K562 (cell line): ENCODE data around the gene IL17REL. TPM values are rescaled to one million over a fixed set of nuclear protein-coding genes. Genes with fewer than 3 reads are reported as not detected.

Experiments used
- ATAC-seq: fragments of 200-7000 bp; cut with Tn5 transposase; 3 replicates; pipeline ENCODE4 v1.9.1; 2020; ENCODE audit warnings: moderate library complexity
- BruUV-seq: library from RNA; stranded (reverse); fragments of 400-500 nt; replicated peaks from 2 replicates; lab custom pipeline; 2021; lab: Mats Ljungman, UMichigan
- CTCF ChIA-PET: fragments of 300-600 bp; formaldehyde crosslinking; extraction: SDS; loops from one replicate; lab custom pipeline; 2021; ENCODE audit warnings: low intra/inter-chr PET ratio; lab: Yijun Ruan, JAX
- POLR2A ChIA-PET: fragments of 300-600, 350-650 bp; sonication (Branson Sonifier 250); formaldehyde crosslinking; extraction: SDS; loops from one replicate; lab custom pipeline; 2021; ENCODE audit warnings: antibody characterized with exemption, inconsistent platforms; lab: Yijun Ruan, JAX
- DNase-seq, 4 experiments: peaks; one replicate each; pipeline versions ENCODE4 v3.0.0 to v3.0.0-alpha.2; 2011 to 2018; ENCODE audit warnings: low spot score in 3 of 4, mixed read lengths in 3 of 4; ENCODE audit errors: extremely low read depth in 1 of 4
- FAIRE-seq: peaks from 2 replicates; lab custom pipeline; 2011; peaks lifted over from hg19 to GRCh38; lab: Jason Lieb, UNC
- H2AFZ ChIP-seq: 2 replicates; pipeline ENCODE4 v1.6.0; 2011; ENCODE audit warnings: low read depth, low read length, control low read depth, inconsistent platforms
- H3K27ac ChIP-seq: fragments of 200-600 bp; 3 replicates; pipeline ENCODE4 v1.8.0; 2011; ENCODE audit warnings: low read depth, mild to moderate bottlenecking, control low read depth, inconsistent platforms, low read length, moderate library complexity, mixed read lengths; ENCODE audit errors: extremely low read depth
- H3K27me3 ChIP-seq, 2 experiments: fragments of 300-600 bp in 1 of 2; 2 replicates in 1 of 2; 3 replicates in 1 of 2; pipeline versions ENCODE4 v1.6.0 to v1.8.0; 2011; ENCODE audit warnings: inconsistent platforms in 2 of 2, low read length in 2 of 2, mild to moderate bottlenecking in 1 of 2, mixed read lengths in 1 of 2, moderate library complexity in 1 of 2; ENCODE audit not compliant: control insufficient read depth in 2 of 2, insufficient read depth in 2 of 2
- H3K36me3 ChIP-seq: fragments of 300-600 bp; 3 replicates; pipeline ENCODE4 v1.8.0; 2011; ENCODE audit warnings: mild to moderate bottlenecking, low read length, inconsistent platforms; ENCODE audit not compliant: control insufficient read depth, insufficient read depth
- H3K4me1 ChIP-seq, 2 experiments: fragments of 200-600 bp in 1 of 2; replicated peaks in 1 of 2; 2 replicates in 1 of 2; 3 replicates in 1 of 2; pipeline versions ENCODE4 v1.5.1 to v1.8.0; 2011; ENCODE audit warnings: inconsistent platforms in 2 of 2, low read length in 2 of 2, mild to moderate bottlenecking in 1 of 2, mixed read lengths in 1 of 2, moderate library complexity in 1 of 2; ENCODE audit not compliant: control insufficient read depth in 2 of 2, insufficient read depth in 2 of 2
- H3K4me2 ChIP-seq: 2 replicates; pipeline ENCODE4 v1.6.1; 2011; ENCODE audit warnings: low read length, control low read depth, inconsistent platforms, mixed read lengths; ENCODE audit not compliant: insufficient read depth
- H3K4me3 ChIP-seq: fragments of 200-600 bp; sonication (generic), shearing (Covaris generic); 2 replicates; pipeline ENCODE4 v1.5.1; 2016; ENCODE audit warnings: control low read depth, inconsistent platforms
- H3K79me2 ChIP-seq: fragments of 200-600 bp; 3 replicates; pipeline ENCODE4 v1.8.0; 2011; ENCODE audit warnings: low read length, inconsistent platforms; ENCODE audit not compliant: control insufficient read depth, insufficient read depth
- H3K9ac ChIP-seq, 2 experiments: 2 replicates each; pipeline versions ENCODE4 v1.6.0 to v1.6.1; 2011; ENCODE audit warnings: low read depth in 2 of 2, low read length in 2 of 2, control low read depth in 1 of 2, inconsistent platforms in 1 of 2, mild to moderate bottlenecking in 1 of 2, mixed read lengths in 1 of 2; ENCODE audit not compliant: insufficient read depth in 1 of 2
- H3K9me1 ChIP-seq: one replicate; pipeline ENCODE4 v1.6.0; 2011; ENCODE audit warnings: inconsistent platforms, mild to moderate bottlenecking, low read length, moderate library complexity; ENCODE audit not compliant: control insufficient read depth, insufficient read depth
- H3K9me3 ChIP-seq: replicated peaks from 2 replicates; pipeline ENCODE4 v1.5.1; 2011; ENCODE audit warnings: low read depth, low read length, inconsistent platforms; ENCODE audit not compliant: control insufficient read depth, insufficient read depth
- H4K20me1 ChIP-seq: replicated peaks from 2 replicates; pipeline ENCODE4 v1.6.1; 2011; ENCODE audit warnings: low read length, inconsistent platforms, mixed read lengths; ENCODE audit not compliant: control insufficient read depth, insufficient read depth
- CTCF ChIP-seq, 3 experiments: IDR thresholded peaks in 2 of 3; conservative IDR thresholded peaks in 1 of 3; 2 replicates each; pipeline ENCODE4 v1.5.1; 2011 to 2012; ENCODE audit warnings: low read length in 3 of 3, mild to moderate bottlenecking in 3 of 3, control low read depth in 2 of 3, improper control_type of control experiment in 1 of 3, inconsistent platforms in 1 of 3, low read depth in 1 of 3, mixed read lengths in 1 of 3, moderate library complexity in 1 of 3; ENCODE audit not compliant: insufficient read depth in 2 of 3
- HDAC8 ChIP-seq: fragments of 450-650 bp; IDR thresholded peaks from 2 replicates; pipeline ENCODE4 v1.6.1; 2016; ENCODE audit warnings: mild to moderate bottlenecking, missing genetic modification characterization, moderate library complexity, missing compliant biosample characterization
- RAD21 ChIP-seq, 2 experiments: fragments of 250-450 bp in 1 of 2; fragments of 450-650 bp in 1 of 2; sonication (Bioruptor Pico) in 1 of 2; formaldehyde crosslinking in 1 of 2; IDR thresholded peaks in 1 of 2; conservative IDR thresholded peaks in 1 of 2; 2 replicates each; pipeline versions ENCODE4 v1.4.0 to v1.8.0; 2020 to 2022; ENCODE audit warnings: mild to moderate bottlenecking in 2 of 2, moderate library complexity in 1 of 2
- WGBS: fragments of 100-300 bp; shearing (Covaris generic); methylation state at CpG from one replicate; pipeline ENCODE4 v1.1.6; 2016; ENCODE audit warnings: low coverage, mixed read lengths; ENCODE audit not compliant: insufficient coverage; ENCODE audit errors: missing lambda C conversion rate; 5-methylcytosine and 5-hydroxymethylcytosine counted together
- in situ Hi-C: fragments of 300-500 bp; cut with MboI; formaldehyde crosslinking; loops from 4 replicates; pipeline ENCODE4 v1.15.0; 2018; ENCODE audit warnings: inconsistent platforms, mixed read lengths
- intact Hi-C: fragments of 100-400 bp; cut with micrococcal nuclease; formaldehyde crosslinking; loops from 2 replicates; pipeline ENCODE4 v1.14.2; 2022
- polyA plus RNA-seq, 8 experiments: library from polyadenylated mRNA; depleted of rRNA in 4 of 8; stranded (reverse) in 5 of 8; unstranded in 3 of 8; fragments of >200 nt; fragmentation: Nextera tagmentation in 2 of 8; fragmentation: Illumina TruSeq in 1 of 8; extraction: Ambion mirVana in 2 of 8; extraction: Trizol in 1 of 8; gene quantifications; 2 replicates each; pipeline versions ENCODE4 v1.2.1 to v1.2.3, GENCODE V29; 2011 to 2014; ENCODE audit warnings: inconsistent platforms in 1 of 8, missing spikeins in 1 of 8
- total RNA-seq, 7 experiments: library from RNA; depleted of rRNA in 6 of 7; stranded (reverse); fragments of >200 nt in 6 of 7; fragmentation: Illumina TruSeq in 2 of 7; extraction: Trizol in 2 of 7; gene quantifications; 2 replicates each; pipeline versions ENCODE4 v1.2.1 to v1.2.3, GENCODE V29; 2011 to 2021; ENCODE audit warnings: low replicate concordance in 1 of 7

IL17REL gene
- total and polyA plus RNA-seq, 9 of the 15 experiments (the other 6 are each of a cell fraction or from before 2014, with no cell fraction given), result 0.05 to 0.42 (median 0.11) TPM; not detected in 4

GRCh38 chr22:50035131-50035881 is 22.7 kb upstream of the IL17REL start:
- TF ChIP-seq HDAC8 (tag) (no peak), CTCF (IDR thresholded peaks at IDR 0.05 in 2 of 3, conservative IDR thresholded peaks at IDR 0.05 in 1 of 3; ENCODE audit: insufficient read depth in 2 of 3, low read depth in 1 of 3, low read length in 3 of 3) (peak in 1 of 3 experiments; percentile 18; a peak in 1 of 6 replicates), RAD21 (CRISPR knock-in tag; conservative IDR thresholded peaks at IDR 0.05 in 1 of 2, IDR thresholded peaks at IDR 0.05 in 1 of 2) (0 out of 4 replicates have a peak, but pooled peaks of 1 of the 2 experiments have one; percentile 17)
- Histone ChIP-seq H3K9me3 (no peaks in the 10 kb centered on the region), H3K27me3 (peaks cover 4 to 62% of the 10 kb centered on the region in 2 experiments; a peak in 4 of 5 replicates), H2AFZ (no peak overlapping the region), H3K79me2 (no peaks in the 10 kb centered on the region), H3K9ac (no peak overlapping the region), H3K4me1 (peaks cover 0 to 41% of the 10 kb centered on the region in 2 experiments; a peak in 2 of 5 replicates), H3K4me2 (no peak overlapping the region), H3K4me3 (no peak overlapping the region), H3K36me3 (no peaks in the 10 kb centered on the region), H4K20me1 (no peaks in the 10 kb centered on the region; the same call in 1 of the 2 replicates), H3K27ac (no peak overlapping the region), H3K9me1 (no peaks in the 10 kb centered on the region)
- CTCF ChIA-PET, result no interaction called here
- DNase-seq (no peak), ATAC-seq (0 out of 3 replicates have a peak, but pooled peaks have one; percentile 35), FAIRE-seq (no peak)
- intact Hi-C loops (no loop called here), in situ Hi-C loops (no loop called here)
- WGBS, result 3% methylated on average over 15 of the region's 24 CpGs
- no TSS peak for BruUV-seq
- POLR2A ChIA-PET, result no interaction called here
